ENCODE results near the gene ZNF844.

Gene ZNF844

GRCh38 chr19:12113121-12113520 is 48.6 kb downstream of the ZNF844 start (continued):
- TF ChIP-seq GLIS2 (tag by site-specific recombination; IDR thresholded peaks at IDR 0.05) (no peak), ZNF571 (tag by site-specific recombination; IDR thresholded peaks at IDR 0.05) (no peak)

GRCh38 chr19:12117201-12117970 is 52.9 kb downstream of the ZNF844 start:
- no peaks in the 10 kb centered on the region for H3K9me3 ChIP-seq (ENCODE audit: control insufficient read depth, insufficient read depth, low read depth, low read length)
- POLR2A ChIA-PET, result no interaction called here
- H3K27ac ChIP-seq (ENCODE audit: extremely low read depth, low read depth, low read length), result no peak overlapping the region
- TF ChIP-seq ZNF433 (tag by site-specific recombination; IDR thresholded peaks at IDR 0.05; ENCODE audit: low read depth), result no peak
- TF ChIP-seq, protein P1, sequence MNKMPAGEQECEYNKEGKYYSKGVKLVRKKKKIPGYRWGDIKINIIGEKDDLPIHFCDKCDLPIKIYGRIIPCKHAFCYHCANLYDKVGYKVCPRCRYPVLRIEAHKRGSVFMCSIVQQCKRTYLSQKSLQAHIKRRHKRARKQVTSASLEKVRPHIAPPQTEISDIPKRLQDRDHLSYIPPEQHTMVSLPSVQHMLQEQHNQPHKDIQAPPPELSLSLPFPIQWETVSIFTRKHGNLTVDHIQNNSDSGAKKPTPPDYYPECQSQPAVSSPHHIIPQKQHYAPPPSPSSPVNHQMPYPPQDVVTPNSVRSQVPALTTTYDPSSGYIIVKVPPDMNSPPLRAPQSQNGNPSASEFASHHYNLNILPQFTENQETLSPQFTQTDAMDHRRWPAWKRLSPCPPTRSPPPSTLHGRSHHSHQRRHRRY (tag by site-specific recombination; IDR thresholded peaks at IDR 0.05), result no peak
- no peak for TF ChIP-seq ZNF792 (tag by site-specific recombination; IDR thresholded peaks at IDR 0.05)
- TF ChIP-seq ZNF302 (tag by site-specific recombination; IDR thresholded peaks at IDR 0.05; ENCODE audit: low read depth), result no peak
- TF ChIP-seq ZNF623 (tag by site-specific recombination; IDR thresholded peaks at IDR 0.05), result no peak
- TF ChIP-seq ZNF544 (tag by site-specific recombination; IDR thresholded peaks at IDR 0.05), result no peak
- TF ChIP-seq ZNF514 (tag by site-specific recombination; IDR thresholded peaks at IDR 0.05), result no peak
- TF ChIP-seq ZNF155 (tag by site-specific recombination; IDR thresholded peaks at IDR 0.05), result no peak
- TF ChIP-seq ZNF114 (tag by site-specific recombination; IDR thresholded peaks at IDR 0.05), result no peak
- no peak for TF ChIP-seq ZFP37 (tag by site-specific recombination; IDR thresholded peaks at IDR 0.05)
- no peak for TF ChIP-seq TSHZ1 (tag by site-specific recombination; IDR thresholded peaks at IDR 0.05; ENCODE audit: borderline replicate concordance)
- no peak for TF ChIP-seq MYNN (tag by site-specific recombination; IDR thresholded peaks at IDR 0.05; ENCODE audit: borderline replicate concordance)
- TF ChIP-seq ZNF664 (tag by site-specific recombination; IDR thresholded peaks at IDR 0.05), result no peak
- TF ChIP-seq GFI1B (tag by site-specific recombination; IDR thresholded peaks at IDR 0.05), result no peak
- no peak for TF ChIP-seq ZNF140 (tag by site-specific recombination; IDR thresholded peaks at IDR 0.05)
- no peak for TF ChIP-seq WT1 (tag by site-specific recombination; IDR thresholded peaks at IDR 0.05)
- TF ChIP-seq ZNF239 (tag by site-specific recombination; IDR thresholded peaks at IDR 0.05), result no peak
- no peak overlapping the region for H3K4me3 ChIP-seq (ENCODE audit: low read depth, low read length)
- H3K36me3 ChIP-seq (ENCODE audit: control insufficient read depth in 2 of 2, insufficient read depth in 1 of 2, low read length in 2 of 2), result no peaks in the 10 kb centered on the region
- no peaks in the 10 kb centered on the region for H3K4me1 ChIP-seq (ENCODE audit: control insufficient read depth, insufficient read depth, low read length)
- CTCF ChIA-PET, result interaction anchor here (0.7 to 2.2 kb wide), 3 partner anchors 9 to 82 kb away, joined by 3 to 6 read pairs (median 3); partner anchors contain the start of gene ZNF433

GRCh38 chr19:12126707-12127106 is 62.2 kb downstream of the ZNF844 start:
- H3K4me3 ChIP-seq (ENCODE audit: low read depth, low read length), result no peak overlapping the region
- POLR2A ChIA-PET, result interaction anchor here (1.1 kb wide), 1 partner anchor 314 kb away, joined by 3 read pairs; the partner anchor contains the start of gene ZNF443
- no peak for TF ChIP-seq ZNF394 (tag by site-specific recombination; IDR thresholded peaks at IDR 0.05; ENCODE audit: borderline replicate concordance)
- TF ChIP-seq WT1 (tag by site-specific recombination; IDR thresholded peaks at IDR 0.05), result no peak
- no peak for TF ChIP-seq ZNF571 (tag by site-specific recombination; IDR thresholded peaks at IDR 0.05)
- TF ChIP-seq ZBTB26 (tag by site-specific recombination; optimal IDR thresholded peaks at IDR 0.05), result no peak
- no peak for TF ChIP-seq GFI1B (tag by site-specific recombination; IDR thresholded peaks at IDR 0.05)
- TF ChIP-seq, protein P2, sequence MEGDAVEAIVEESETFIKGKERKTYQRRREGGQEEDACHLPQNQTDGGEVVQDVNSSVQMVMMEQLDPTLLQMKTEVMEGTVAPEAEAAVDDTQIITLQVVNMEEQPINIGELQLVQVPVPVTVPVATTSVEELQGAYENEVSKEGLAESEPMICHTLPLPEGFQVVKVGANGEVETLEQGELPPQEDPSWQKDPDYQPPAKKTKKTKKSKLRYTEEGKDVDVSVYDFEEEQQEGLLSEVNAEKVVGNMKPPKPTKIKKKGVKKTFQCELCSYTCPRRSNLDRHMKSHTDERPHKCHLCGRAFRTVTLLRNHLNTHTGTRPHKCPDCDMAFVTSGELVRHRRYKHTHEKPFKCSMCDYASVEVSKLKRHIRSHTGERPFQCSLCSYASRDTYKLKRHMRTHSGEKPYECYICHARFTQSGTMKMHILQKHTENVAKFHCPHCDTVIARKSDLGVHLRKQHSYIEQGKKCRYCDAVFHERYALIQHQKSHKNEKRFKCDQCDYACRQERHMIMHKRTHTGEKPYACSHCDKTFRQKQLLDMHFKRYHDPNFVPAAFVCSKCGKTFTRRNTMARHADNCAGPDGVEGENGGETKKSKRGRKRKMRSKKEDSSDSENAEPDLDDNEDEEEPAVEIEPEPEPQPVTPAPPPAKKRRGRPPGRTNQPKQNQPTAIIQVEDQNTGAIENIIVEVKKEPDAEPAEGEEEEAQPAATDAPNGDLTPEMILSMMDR (tag by site-specific recombination; IDR thresholded peaks at IDR 0.05), result no peak
- CTCF ChIA-PET, result interaction anchor here (0.5 to 1.6 kb wide), 6 partner anchors 9 to 642 kb away, joined by 3 to 7 read pairs (median 5); partner anchors contain the start of gene ZNF20
- H3K4me1 ChIP-seq (ENCODE audit: control insufficient read depth, insufficient read depth, low read length), result no peaks in the 10 kb centered on the region
- H3K9me3 ChIP-seq (ENCODE audit: control insufficient read depth, insufficient read depth, low read depth, low read length), result no peaks in the 10 kb centered on the region
- H3K36me3 ChIP-seq (ENCODE audit: control insufficient read depth in 2 of 2, insufficient read depth in 1 of 2, low read length in 2 of 2), result no peaks in the 10 kb centered on the region
- no peak overlapping the region for H3K27ac ChIP-seq (ENCODE audit: extremely low read depth, low read depth, low read length)
